Measurements from ENCODE around the gene UBE3A. TPM values are rescaled to one million over a fixed set of nuclear protein-coding genes. Genes with fewer than 3 reads are reported as not detected.

The UBE3A gene
- total RNA-seq, 3 donors from 2014 or later (not counting 1 experiment from before 2014, with no cell fraction given) = 119 to 131 (median 122) TPM

GRCh38 chr15:25481208-25481859 is 42.5 kb upstream of the UBE3A start:
- Histone ChIP-seq H3K27ac (ENCODE audit: low read length) (no peak overlapping the region), H3K4me3 (ENCODE audit: low read length) (no peak overlapping the region), H3K9me3 (ENCODE audit: control insufficient read depth, insufficient read depth, low read length) (peaks cover 4% of the 10 kb centered on the region), H3K27me3 (ENCODE audit: control insufficient read depth, insufficient read depth, low read length) (no peaks in the 10 kb centered on the region), H3K4me1 (ENCODE audit: control insufficient read depth, insufficient read depth, low read length) (no peaks in the 10 kb centered on the region), H3K36me3 (ENCODE audit: control insufficient read depth, insufficient read depth, low read length) (no peaks in the 10 kb centered on the region)
- Mint-ChIP-seq H3K27ac (no peak overlapping the region), H3K4me3 (no peak overlapping the region), H3K4me1 (peaks cover 0 to 4% of the 10 kb centered on the region in 2 donors), H3K9me3 (peaks cover 0 to 4% of the 10 kb centered on the region in 2 donors), H3K27me3 (ENCODE audit: low read depth in 2 of 2) (peaks cover 0 to 10% of the 10 kb centered on the region in 2 donors), H3K36me3 (no peaks in the 10 kb centered on the region)
- TF ChIP-seq CTCF (IDR thresholded peaks at IDR 0.05) = no peak
- WGBS (ENCODE audit: insufficient coverage) = 34% methylated on average over 13 of the region's 14 CpGs
- ATAC-seq (no peak), DNase-seq (no peak)
- intact Hi-C loops (cut with micrococcal nuclease) = no loop called here

GRCh38 chr15:25478313-25478712 is 39.5 kb upstream of the UBE3A start:
- 100% methylated on average over 3 of the region's 3 CpGs for WGBS (ENCODE audit: insufficient coverage)
- intact Hi-C loops (cut with micrococcal nuclease) = no loop called here
- peaks cover 0 to 10% of the 10 kb centered on the region in 2 donors for H3K27me3 Mint-ChIP-seq (ENCODE audit: low read depth in 2 of 2)
- no peaks in the 10 kb centered on the region for H3K27me3 ChIP-seq (ENCODE audit: control insufficient read depth, insufficient read depth, low read length)
- no peak for DNase-seq
- H3K9me3 Mint-ChIP-seq = no peaks in the 10 kb centered on the region
- TF ChIP-seq CTCF (IDR thresholded peaks at IDR 0.05) = no peak
- no peaks in the 10 kb centered on the region for H3K36me3 Mint-ChIP-seq
- no peak overlapping the region for H3K27ac Mint-ChIP-seq
- no peak overlapping the region for H3K4me3 ChIP-seq (ENCODE audit: low read length)
- H3K27ac ChIP-seq (ENCODE audit: low read length) = no peak overlapping the region
- peaks cover 0 to 4% of the 10 kb centered on the region in 2 donors for H3K4me1 Mint-ChIP-seq
- no peaks in the 10 kb centered on the region for H3K9me3 ChIP-seq (ENCODE audit: control insufficient read depth, insufficient read depth, low read length)
- H3K4me3 Mint-ChIP-seq = no peak overlapping the region
- ATAC-seq = no peak
- H3K36me3 ChIP-seq (ENCODE audit: control insufficient read depth, insufficient read depth, low read length) = no peaks in the 10 kb centered on the region
- H3K4me1 ChIP-seq (ENCODE audit: control insufficient read depth, insufficient read depth, low read length) = no peaks in the 10 kb centered on the region

- intact Hi-C loops (cut with micrococcal nuclease) = no loop called here
- Mint-ChIP-seq H3K27me3 (ENCODE audit: low read depth in 2 of 2) (peaks cover 0 to 10% of the 10 kb centered on the region in 2 donors), H3K36me3 (no peaks in the 10 kb centered on the region), H3K27ac (no peak overlapping the region), H3K9me3 (no peaks in the 10 kb centered on the region), H3K4me3 (no peak overlapping the region), H3K4me1 (peaks cover 0 to 4% of the 10 kb centered on the region in 2 donors)
- ATAC-seq (no peak), DNase-seq (no peak)
- TF ChIP-seq CTCF (IDR thresholded peaks at IDR 0.05) = no peak
- no peak overlapping the region for H3K27ac ChIP-seq (ENCODE audit: low read length)
- H3K9me3 ChIP-seq (ENCODE audit: control insufficient read depth, insufficient read depth, low read length) = no peaks in the 10 kb centered on the region
- no peaks in the 10 kb centered on the region for H3K27me3 ChIP-seq (ENCODE audit: control insufficient read depth, insufficient read depth, low read length)
- no peak overlapping the region for H3K4me3 ChIP-seq (ENCODE audit: low read length)
- H3K36me3 ChIP-seq (ENCODE audit: control insufficient read depth, insufficient read depth, low read length) = no peaks in the 10 kb centered on the region
- H3K4me1 ChIP-seq (ENCODE audit: control insufficient read depth, insufficient read depth, low read length) = no peaks in the 10 kb centered on the region
- 94% methylated on average over 5 of the region's 5 CpGs for WGBS (ENCODE audit: insufficient coverage)
These were observed 39.0 kb upstream of the UBE3A start for GRCh38 chr15:25477816-25478215.

GRCh38 chr15:25474251-25474650 is 35.4 kb upstream of the UBE3A start:
- Histone ChIP-seq H3K27ac (ENCODE audit: low read length) (no peak overlapping the region), H3K36me3 (ENCODE audit: control insufficient read depth, insufficient read depth, low read length) (no peaks in the 10 kb centered on the region), H3K9me3 (ENCODE audit: control insufficient read depth, insufficient read depth, low read length) (no peaks in the 10 kb centered on the region), H3K4me3 (ENCODE audit: low read length) (no peak overlapping the region), H3K4me1 (ENCODE audit: control insufficient read depth, insufficient read depth, low read length) (no peaks in the 10 kb centered on the region), H3K27me3 (ENCODE audit: control insufficient read depth, insufficient read depth, low read length) (no peaks in the 10 kb centered on the region)
- H3K27ac Mint-ChIP-seq = no peak overlapping the region
- H3K36me3 Mint-ChIP-seq = no peaks in the 10 kb centered on the region
- H3K4me1 Mint-ChIP-seq = peaks cover 0 to 4% of the 10 kb centered on the region in 2 donors
- DNase-seq (no peak), ATAC-seq (no peak)
- 83% methylated on average over 4 of the region's 4 CpGs for WGBS (ENCODE audit: insufficient coverage)
- peaks cover 0 to 5% of the 10 kb centered on the region in 2 donors for H3K27me3 Mint-ChIP-seq (ENCODE audit: low read depth in 2 of 2)
- TF ChIP-seq CTCF (IDR thresholded peaks at IDR 0.05) = no peak
- no peak overlapping the region for H3K4me3 Mint-ChIP-seq
- peaks cover 2% of the 10 kb centered on the region in 2 donors for H3K9me3 Mint-ChIP-seq
- intact Hi-C loops (cut with micrococcal nuclease) = no loop called here
